Midbrain (tissue), 1 donor: Measurements from ENCODE around the gene GAL3ST1.

Source experiments
- DNase-seq: peaks from one replicate; lab custom pipeline; 2025; lab: John Stamatoyannopoulos, UW

The GAL3ST1 gene

DNA sequence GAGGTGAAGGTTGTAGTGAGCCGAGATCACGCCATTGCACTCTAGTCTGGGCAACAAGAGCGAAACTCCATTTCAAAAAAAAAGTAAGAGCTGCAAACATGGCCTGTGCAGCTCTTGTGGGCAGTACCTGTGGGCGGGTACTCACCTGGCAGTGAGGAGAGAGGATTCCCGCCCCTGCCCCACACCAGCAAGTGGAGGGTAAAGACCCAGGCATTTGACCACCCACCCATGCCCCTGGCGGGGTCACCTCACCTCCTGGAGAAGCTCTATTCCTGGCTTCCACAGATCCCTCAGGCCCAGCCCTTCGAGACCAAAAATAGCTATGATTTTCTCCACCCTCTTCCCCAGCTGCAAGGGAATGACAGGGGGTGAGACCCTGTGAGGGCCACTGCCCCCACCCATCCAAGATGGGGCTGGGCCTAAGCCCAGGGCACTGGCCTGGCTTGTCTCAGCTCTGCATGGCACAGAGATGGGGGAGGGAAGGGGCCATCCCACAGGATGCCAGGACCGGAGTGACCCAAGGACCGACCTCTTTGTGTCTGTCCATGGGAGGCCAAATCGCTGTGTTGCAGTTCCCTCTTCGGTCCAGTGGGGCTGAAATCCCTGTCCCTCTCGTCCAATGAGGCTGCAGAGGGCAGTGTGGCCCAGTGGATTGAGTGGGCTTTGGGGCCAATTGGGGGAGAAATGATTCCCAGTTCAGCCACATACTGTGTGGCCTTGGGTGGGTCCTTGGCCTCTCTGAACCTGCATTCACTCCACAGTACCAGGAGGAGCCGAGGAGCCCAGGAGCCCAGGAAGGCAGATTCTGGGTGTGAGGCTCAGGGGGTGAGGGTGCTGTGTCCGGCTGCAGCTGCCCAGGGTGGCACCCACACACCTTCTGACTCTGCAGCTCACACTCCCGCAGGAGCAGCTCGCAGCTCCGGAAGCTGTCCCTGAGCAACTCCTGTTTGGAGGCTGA is 42.5 kb downstream of the GAL3ST1 start:
- no peak for DNase-seq

DNA sequence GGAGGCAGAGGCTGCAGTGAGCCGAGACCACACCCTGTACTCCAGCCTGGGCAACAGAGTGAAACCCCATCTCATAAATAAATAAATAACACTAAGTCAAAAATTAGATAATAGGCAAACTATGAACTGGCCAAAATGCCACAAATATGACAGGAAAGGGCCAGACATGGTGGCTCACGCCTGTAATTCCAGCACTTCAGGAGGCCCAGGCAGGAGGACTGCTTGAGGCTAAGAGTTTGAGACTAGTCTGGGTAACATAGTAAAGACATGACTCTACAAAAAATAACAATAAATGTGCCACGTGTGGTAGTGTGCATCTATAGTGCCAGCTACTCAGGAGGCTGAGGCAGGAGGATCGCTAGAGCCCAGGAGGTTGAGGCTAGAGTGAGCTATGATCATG is 47.8 kb downstream of the GAL3ST1 start:
- no peak for DNase-seq

DNA sequence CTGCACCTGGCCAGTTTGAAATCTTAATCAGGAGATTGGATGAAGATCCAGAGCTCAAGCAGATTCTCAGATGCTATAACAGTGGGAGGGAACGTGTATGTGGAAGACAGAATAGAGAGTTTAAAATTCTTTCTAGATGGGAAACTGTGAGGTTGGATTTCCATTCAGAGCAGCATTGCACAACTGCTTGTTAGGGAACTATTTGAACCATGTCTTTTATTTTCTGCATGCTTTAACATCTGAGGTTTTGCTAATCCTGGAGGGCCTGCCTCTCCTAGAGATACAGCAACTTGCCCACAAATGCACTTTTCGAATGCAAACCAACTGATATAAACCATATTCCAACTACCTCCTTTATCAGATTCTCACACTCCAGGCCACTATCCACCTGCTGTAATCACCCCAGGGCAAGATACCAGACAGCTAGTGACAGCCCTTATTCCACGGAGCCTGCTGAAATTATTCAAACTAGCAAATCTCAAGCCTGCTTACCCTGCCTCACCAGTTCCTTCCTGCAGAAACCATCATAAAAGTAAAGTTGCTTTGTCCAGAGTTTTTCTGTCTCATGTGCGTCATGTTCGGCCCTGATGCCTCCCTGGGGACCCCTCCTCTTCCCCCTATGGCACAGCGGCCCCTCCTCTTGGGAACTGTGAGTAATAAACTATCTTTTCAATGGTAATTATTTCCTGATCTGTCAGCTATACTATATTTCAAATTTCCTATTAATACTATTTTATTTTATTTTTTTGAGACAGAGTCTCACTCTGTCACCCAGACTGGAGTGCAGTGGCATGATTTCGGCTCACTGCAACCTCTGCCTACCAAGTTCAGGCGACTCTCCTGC is 50.6 kb downstream of the GAL3ST1 start:
- DNase-seq = no peak

DNA sequence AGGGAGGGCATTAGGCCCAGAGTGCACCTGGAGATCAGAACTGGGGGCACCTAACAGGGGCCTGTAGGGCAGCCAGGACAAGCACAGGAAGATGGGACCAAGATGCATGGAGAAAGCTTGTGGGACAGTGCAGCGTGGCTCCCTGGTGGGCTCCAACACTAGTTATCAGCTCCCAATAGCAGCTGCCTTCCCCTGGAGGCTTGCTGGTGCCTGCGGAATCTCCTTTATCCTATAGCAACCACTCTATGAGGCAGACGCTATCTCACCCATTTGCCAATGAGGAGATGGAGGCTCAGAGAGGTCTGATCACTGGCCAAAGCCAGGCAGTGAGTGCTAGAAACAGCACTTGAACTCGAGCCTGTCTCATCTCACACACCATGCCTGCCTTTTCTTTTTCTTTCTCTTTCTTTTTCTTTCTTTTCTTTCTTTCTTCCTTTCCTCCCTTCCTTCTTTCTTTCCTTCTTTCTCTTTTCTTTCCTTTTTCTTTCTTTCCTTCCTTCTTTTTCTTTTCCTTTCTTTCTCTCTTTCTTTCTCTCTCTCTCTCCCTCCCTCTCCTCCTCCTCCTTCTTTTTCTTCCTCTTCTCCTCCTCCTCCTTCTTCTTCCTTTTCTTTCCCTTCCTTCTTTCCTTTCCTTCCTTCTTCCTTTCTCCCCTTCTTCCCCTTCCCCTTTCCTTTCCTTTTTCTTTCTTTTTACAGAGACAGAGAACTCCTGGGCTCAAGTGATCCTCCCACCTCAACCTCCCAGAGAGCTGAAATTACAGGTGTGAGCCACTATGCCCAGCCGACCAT is 52.9 kb downstream of the GAL3ST1 start:
- DNase-seq = no peak

- no peak for DNase-seq
Observed at GRCh38 chr22:30519842-30520425, 54.5 kb downstream of the GAL3ST1 start.

DNA sequence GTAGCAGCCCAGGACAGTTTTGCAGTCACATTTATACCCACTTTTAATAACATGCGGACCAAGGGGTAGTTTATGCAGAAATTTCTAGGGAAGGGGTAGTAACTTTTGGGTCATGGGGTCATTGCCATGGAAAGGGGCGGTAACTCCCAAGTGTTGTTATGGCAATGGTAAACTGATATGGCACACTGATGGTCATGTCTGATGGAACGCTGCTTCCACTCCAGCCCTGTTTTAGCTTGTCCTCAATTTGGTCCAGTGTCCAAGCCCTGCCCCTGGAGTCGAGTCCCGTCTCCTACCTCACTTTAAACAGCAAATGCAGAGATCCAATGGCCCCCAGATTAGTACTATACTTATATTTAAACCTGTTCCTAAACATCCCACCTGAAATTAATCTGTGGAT is 57.7 kb downstream of the GAL3ST1 start:
- no peak for DNase-seq

GRCh38 chr22:30516273-30516672 is 58.2 kb downstream of the GAL3ST1 start:
- no peak for DNase-seq

DNA sequence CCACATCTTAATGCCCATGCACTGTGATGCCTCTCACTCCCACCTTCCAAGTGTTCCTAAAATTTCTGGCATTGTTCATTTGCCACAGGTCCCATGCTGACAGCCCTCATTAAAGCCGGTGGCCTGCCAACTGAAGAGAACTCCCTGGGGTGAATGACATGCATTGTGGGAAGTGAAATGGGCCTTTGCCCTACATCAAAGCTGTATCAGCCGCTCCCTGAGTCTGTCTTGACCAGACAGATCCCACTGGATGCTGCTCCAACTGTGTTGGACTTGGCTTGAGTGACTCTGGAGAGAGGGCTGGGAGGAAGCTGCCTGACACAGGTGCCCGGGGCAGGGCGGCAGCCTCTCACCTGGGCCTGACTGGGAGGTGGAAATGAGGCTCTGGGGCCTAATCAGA is 60.2 kb downstream of the GAL3ST1 start:
- no peak for DNase-seq

- no peak for DNase-seq
Observed at GRCh38 chr22:30513462-30513861, 61.0 kb downstream of the GAL3ST1 start.

GRCh38 chr22:30511911-30512310 is 62.6 kb downstream of the GAL3ST1 start:
- no peak for DNase-seq

GRCh38 chr22:30511109-30511508 is 63.4 kb downstream of the GAL3ST1 start:
- DNase-seq = no peak

GRCh38 chr22:30508216-30508615 is 66.2 kb downstream of the GAL3ST1 start:
- DNase-seq = no peak

DNA sequence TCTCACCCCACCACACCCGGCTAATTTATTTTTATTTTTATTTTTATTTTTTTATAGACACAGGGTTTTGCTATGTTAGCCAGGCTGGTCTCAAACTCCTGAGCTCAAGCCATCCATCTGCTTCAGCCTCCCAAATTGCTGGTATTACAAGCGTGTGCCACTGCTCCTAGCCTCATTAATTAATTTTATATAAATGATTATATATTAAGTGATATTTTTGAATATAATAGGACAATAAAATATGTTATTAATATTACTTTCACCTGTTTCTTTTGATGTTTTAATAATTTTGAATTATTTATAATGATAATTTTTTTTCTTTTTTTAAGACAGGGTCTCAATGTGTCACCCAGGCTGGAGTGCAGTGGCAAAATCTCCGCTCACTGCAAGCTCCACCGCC is 66.8 kb downstream of the GAL3ST1 start:
- no peak for DNase-seq

DNA sequence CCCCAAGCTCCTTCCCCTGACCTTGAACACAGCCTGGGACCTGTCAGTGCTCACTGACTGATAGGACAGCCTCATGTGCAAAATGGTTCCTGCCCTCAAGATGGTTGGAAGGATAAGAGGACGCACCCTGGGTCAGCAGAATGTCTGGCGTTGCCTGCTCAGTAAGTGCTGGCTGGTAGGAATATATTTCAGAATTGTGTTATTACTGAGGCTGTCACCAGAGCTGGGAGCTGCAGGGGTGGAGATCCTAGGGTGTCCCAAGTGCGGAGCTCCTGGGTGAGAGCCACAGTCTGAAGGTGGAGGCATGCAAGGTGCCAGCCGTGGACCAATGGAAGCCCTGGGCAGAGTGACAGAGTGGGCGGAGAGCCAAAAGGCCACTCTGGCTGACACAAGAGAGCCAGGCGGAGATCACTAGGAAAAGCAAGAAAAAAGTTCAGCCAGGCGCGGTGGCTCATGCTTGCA is 67.9 kb downstream of the GAL3ST1 start:
- DNase-seq = no peak
